Measurements from ENCODE around the gene HS1BP3. TPM values are rescaled to one million over a fixed set of nuclear protein-coding genes. Genes with fewer than 3 reads are reported as not detected.

Gene HS1BP3
- polyA plus RNA-seq, 1 donor = 10.3 TPM

GRCh38 chr2:20599001-20599600 is 51.8 kb downstream of the HS1BP3 start:
- DNase-seq = no peak

DNA sequence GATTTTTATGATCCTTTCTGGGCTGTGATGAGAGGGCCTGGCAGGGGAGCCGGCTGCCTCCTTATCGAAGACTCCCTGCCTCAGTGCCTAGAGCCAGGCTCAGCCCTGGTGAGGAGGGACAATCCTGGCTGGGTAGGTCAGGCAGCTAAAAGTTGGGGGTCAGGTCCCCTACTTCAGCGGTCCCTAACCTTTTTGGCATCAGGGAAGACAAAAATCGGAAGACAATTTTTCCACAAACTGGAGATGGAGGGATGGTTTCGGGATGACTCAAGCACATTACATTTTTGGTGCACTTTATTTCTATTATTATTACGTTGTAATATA is 53.1 kb downstream of the HS1BP3 start:
- DNase-seq = no peak

- no peak for DNase-seq
These were observed 53.7 kb downstream of the HS1BP3 start for GRCh38 chr2:20596973-20597859.

DNA sequence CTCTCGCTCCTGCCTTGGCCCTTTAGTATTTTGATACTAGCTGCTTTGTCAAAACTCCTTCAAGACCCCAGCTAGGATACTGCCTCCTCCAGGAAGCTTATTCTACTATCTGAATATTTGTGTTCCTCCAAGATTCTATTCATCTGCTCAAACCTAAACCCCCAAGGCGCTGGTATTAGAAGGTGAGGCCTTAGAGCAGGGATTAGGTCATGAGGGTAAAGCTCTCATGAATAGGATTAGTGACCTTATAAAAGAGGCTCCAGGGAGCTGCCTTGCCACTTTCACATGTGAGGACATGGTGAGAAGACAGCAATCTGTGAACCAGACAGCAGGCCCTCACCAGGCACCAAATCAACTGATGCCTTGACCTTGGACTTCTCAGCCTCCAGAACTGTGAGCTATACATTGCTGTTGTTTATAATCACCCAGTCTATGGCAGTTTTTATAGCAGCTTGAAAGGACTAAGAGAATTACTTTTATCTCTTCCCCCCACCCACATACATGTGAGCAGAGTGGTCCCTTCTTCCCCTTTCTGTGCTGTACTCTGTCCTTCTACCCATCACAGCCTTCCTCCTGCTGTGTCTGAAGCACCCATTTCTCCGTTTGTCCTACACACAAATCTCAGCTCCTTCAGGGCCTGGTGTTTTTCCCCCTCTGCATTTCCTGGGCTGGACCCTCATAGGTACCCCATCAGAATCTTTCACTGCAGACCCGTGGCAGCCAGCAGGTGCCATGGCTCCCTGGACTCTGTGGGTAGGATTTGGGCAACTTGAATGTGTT is 54.5 kb downstream of the HS1BP3 start:
- no peak for DNase-seq

GRCh38 chr2:20595439-20596192 is 55.3 kb downstream of the HS1BP3 start:
- DNase-seq = no peak

- no peak for DNase-seq
These were observed 55.9 kb downstream of the HS1BP3 start for GRCh38 chr2:20594957-20595356.

DNA sequence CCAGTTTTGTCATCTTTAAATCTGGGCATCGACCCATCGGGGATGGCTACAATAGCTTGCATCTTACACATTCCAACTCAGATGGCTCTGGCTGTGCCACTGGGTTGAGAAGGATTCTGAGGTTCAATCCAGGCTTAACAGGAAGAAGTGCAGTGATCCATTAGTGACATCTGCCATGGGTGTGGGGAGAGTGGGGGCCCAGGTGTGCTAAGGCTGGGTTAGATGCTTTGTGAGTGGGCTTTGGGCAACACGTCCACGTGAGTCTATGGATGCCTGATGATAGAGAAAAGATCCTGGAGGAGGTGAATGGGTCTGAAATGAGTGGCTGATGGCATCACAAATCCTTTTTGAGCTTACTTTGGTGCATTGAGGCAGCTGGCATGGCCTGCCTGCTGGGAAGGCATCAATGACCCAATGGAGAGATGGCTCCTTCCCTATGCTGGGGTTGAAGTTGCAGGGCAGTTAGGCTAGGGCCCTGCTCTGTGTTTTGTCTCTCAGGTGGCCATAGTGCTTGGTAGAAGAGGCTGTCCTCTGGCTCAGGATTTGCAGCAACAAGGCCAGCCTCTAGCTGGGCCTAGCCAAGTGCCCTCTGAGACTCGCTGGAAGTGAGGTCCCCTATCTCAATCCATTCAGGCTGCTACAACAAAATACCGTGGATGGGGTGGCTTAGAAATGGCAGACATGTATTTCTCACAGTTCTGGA is 56.7 kb downstream of the HS1BP3 start:
- no peak for DNase-seq

DNA sequence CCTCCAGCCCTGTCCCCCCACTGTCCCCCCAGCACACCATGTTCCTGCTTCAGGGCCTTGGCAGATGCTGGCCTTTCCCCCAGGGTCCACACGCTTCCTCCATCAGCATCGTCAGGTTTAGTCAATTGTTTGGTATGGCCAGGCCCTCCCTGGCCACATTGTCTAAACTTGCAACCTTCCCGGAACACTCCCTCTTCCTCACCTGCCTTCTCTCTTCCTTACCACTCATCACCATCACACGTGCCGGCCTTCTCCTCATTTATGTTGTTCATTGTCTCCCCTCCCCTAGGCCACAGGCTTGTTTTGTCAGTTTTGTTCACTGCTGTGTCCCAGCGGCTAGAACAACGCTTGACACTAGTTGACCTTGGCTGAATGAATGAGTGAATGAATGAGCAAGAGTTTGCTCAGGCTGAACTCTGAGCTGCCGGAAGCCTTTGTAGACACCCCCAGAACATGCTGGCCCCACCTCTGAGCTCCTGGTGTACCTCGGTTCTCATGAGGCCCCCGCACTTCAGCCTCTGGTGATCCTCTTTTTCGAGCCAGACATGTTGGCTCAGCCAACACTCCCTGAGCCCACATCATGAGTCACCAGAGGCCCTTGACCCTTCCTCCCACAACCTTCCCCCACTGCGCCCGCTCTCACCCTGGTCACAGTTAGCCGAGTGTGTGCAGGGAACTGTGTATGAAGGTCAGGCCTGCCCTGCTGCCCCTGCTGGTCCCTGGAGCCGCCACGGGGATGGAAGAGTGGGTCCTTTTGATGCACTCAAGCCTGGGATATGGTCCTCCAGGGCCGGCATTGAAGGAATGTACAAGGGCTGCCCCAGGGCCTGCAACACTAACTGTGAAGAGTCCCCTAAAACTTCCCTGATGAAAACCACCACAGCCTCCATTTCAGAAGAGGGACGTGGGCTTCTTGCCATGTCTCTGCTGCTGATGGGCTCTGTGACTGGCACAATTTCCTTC is 57.5 kb downstream of the HS1BP3 start:
- no peak for DNase-seq

DNA sequence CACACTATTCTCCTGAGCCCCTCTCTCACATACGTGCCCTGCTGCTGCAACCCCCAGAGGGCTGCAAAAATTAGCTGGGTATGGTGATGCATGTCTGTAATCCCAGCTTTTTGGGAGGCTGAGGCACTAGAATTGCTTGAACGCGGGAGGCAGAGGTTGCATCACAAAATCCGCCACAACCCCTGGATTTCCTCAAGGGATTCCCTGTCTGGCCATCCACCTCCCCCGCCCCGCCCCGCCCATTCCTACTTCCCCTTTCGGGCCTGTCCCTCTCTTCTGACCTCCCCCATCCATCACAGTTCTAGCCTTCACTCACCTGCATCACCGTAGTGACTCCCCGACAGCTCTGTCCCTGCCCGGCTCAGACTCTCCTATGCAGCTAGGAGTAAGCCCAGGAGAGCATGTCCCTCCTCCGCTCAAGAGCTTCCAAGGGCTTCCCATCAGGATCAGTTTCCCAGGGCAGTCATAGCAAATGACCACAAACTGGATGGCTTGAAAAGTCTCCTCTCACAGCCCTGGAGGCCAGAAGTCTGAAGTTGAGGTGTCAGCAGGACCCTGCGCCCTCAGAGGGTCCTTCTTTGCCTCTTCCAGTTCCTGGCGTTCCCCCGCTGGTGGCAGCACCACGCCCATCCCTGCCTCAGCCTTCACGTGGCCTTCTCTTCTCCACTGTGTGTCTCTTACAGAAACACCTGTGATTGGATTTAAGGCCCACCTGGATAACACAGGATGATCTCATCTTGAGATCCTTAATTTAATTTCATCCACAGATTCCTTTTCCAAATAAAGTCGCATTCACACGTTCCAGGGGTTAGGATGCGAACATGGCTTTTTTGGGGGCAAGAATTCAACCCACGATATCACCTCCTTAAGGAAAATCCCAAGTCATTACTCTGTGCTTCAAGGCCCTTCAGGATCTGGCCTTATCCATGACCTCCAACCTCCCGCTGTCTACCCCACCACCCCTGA is 58.5 kb downstream of the HS1BP3 start:
- no peak for DNase-seq

- no peak for DNase-seq
These were observed 60.0 kb downstream of the HS1BP3 start for GRCh38 chr2:20590704-20591515.

- no peak for DNase-seq
These were observed 60.8 kb downstream of the HS1BP3 start for GRCh38 chr2:20589975-20590703.

GRCh38 chr2:20588918-20589871 is 61.7 kb downstream of the HS1BP3 start:
- DNase-seq = no peak

- no peak for DNase-seq
These were observed 64.9 kb downstream of the HS1BP3 start for GRCh38 chr2:20585710-20586594.

GRCh38 chr2:20585359-20585709 is 65.6 kb downstream of the HS1BP3 start:
- DNase-seq = no peak

Measured in hindlimb muscle (tissue), 1 donor.